Gastrocnemius medialis (tissue), 4 donors: ENCODE measurements around the gene CSNK2A2.

ENCODE experiments used
- POLR2A ChIP-seq, 2 donors: fragments of 450-650 bp; IDR thresholded peaks; one replicate each; pipeline ENCODE4 v1.6.1; 2017; ENCODE audit warnings: antibody characterized with exemption in 2 of 2, mild to moderate bottlenecking in 2 of 2, moderate library complexity in 2 of 2
- TF ChIP-seq, protein P1 (sequence below), 5 experiments: fragments of 450-650 bp in 3 of 5; fragments of 200-600 bp in 2 of 5; sonication (generic) in 2 of 5; IDR thresholded peaks in 4 of 5; conservative IDR thresholded peaks in 1 of 5; 1 replicate in 4 of 5; 2 replicates in 1 of 5; pipeline ENCODE4 v1.5.1; 2016 to 2019; ENCODE audit warnings: antibody characterized with exemption in 5 of 5, mild to moderate bottlenecking in 3 of 5, moderate library complexity in 3 of 5

DNA sequence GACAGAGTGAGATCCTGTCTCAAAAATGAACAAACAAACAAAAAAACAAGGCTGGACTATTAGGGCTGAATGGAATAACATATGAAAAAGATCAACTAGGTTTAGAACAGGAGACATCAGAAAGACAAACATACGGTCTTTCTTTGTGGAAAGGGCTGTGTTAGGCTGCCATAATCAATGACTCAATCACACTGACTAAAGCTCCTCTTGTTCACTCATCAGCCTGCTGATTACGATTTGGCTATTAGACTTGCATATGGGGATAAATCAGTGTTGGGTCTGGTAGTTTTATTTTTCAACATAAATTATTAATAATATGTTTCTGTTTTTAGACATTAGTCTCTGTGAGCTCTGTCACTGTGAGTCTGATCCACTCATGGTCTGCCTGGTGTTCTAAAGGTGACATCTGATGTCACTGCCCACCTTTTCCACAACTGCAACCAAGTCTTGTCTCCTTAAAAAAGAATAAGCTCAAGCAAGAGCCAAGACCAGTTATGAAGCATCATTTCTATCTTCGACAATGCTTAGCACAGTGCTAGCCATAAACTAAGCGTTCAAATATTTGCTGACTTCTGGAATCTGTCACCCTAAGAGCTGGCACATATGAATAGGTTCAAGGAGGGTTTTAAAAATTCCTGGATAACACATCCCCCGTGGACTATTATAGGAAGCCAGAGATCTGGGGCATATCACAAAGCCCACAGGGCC is 79.0 kb downstream of the CSNK2A2 start:
- TF ChIP-seq, protein P1, sequence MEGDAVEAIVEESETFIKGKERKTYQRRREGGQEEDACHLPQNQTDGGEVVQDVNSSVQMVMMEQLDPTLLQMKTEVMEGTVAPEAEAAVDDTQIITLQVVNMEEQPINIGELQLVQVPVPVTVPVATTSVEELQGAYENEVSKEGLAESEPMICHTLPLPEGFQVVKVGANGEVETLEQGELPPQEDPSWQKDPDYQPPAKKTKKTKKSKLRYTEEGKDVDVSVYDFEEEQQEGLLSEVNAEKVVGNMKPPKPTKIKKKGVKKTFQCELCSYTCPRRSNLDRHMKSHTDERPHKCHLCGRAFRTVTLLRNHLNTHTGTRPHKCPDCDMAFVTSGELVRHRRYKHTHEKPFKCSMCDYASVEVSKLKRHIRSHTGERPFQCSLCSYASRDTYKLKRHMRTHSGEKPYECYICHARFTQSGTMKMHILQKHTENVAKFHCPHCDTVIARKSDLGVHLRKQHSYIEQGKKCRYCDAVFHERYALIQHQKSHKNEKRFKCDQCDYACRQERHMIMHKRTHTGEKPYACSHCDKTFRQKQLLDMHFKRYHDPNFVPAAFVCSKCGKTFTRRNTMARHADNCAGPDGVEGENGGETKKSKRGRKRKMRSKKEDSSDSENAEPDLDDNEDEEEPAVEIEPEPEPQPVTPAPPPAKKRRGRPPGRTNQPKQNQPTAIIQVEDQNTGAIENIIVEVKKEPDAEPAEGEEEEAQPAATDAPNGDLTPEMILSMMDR (IDR thresholded peaks at IDR 0.05 in 4 of 5, conservative IDR thresholded peaks at IDR 0.05 in 1 of 5), result no peak
- no peak for TF ChIP-seq POLR2A (IDR thresholded peaks at IDR 0.05)
